ENCODE measurements around the gene SRRM3.
"Not testable (repeated sequence)": the region's sequence is repeated elsewhere in the genome, so short reads cannot be mapped to it uniquely, and the experiment has no call there.

Gene SRRM3

GRCh38 chr7:76259124-76260093 lies 57.7 kb downstream of the SRRM3 start:
- in situ Hi-C loops (cut with MboI; ENCODE audit: low sequenced_read_pairs), result no loop called here

- in situ Hi-C loops (cut with MboI; ENCODE audit: low sequenced_read_pairs), result no loop called here
These were observed 58.5 kb downstream of the SRRM3 start for GRCh38 chr7:76260171-76260703.

- in situ Hi-C loops (cut with MboI; ENCODE audit: low sequenced_read_pairs), result no loop called here
These were observed 59.6 kb downstream of the SRRM3 start for GRCh38 chr7:76261329-76261728.

- in situ Hi-C loops (cut with MboI; ENCODE audit: low sequenced_read_pairs), result no loop called here
These were observed 60.2 kb downstream of the SRRM3 start for GRCh38 chr7:76261931-76262330.

- in situ Hi-C loops (cut with MboI; ENCODE audit: low sequenced_read_pairs), result no loop called here
These were observed 61.1 kb downstream of the SRRM3 start for GRCh38 chr7:76262683-76263402.

GRCh38 chr7:76265299-76265698 lies 63.6 kb downstream of the SRRM3 start:
- in situ Hi-C loops (cut with MboI; ENCODE audit: low sequenced_read_pairs), result no loop called here

GRCh38 chr7:76267107-76267893 lies 65.6 kb downstream of the SRRM3 start:
- in situ Hi-C loops (cut with MboI; ENCODE audit: low sequenced_read_pairs), result no loop called here

GRCh38 chr7:76267894-76268183 lies 66.1 kb downstream of the SRRM3 start:
- in situ Hi-C loops (cut with MboI; ENCODE audit: low sequenced_read_pairs), result no loop called here

GRCh38 chr7:76268376-76268775 lies 66.7 kb downstream of the SRRM3 start:
- in situ Hi-C loops (cut with MboI; ENCODE audit: low sequenced_read_pairs), result no loop called here

- in situ Hi-C loops (cut with MboI; ENCODE audit: low sequenced_read_pairs), result no loop called here
These were observed 68.2 kb downstream of the SRRM3 start for GRCh38 chr7:76269895-76270294.

- in situ Hi-C loops (cut with MboI; ENCODE audit: low sequenced_read_pairs), result not testable (repeated sequence)
These were observed 69.7 kb downstream of the SRRM3 start for GRCh38 chr7:76271384-76271783.

- in situ Hi-C loops (cut with MboI; ENCODE audit: low sequenced_read_pairs), result no loop called here
These were observed 70.4 kb downstream of the SRRM3 start for GRCh38 chr7:76272142-76272541.

GRCh38 chr7:76272851-76273497 lies 71.3 kb downstream of the SRRM3 start:
- in situ Hi-C loops (cut with MboI; ENCODE audit: low sequenced_read_pairs), result no loop called here

- in situ Hi-C loops (cut with MboI; ENCODE audit: low sequenced_read_pairs), result no loop called here
These were observed 71.8 kb downstream of the SRRM3 start for GRCh38 chr7:76273503-76273902.

- in situ Hi-C loops (cut with MboI; ENCODE audit: low sequenced_read_pairs), result no loop called here
These were observed 76.8 kb downstream of the SRRM3 start for GRCh38 chr7:76278540-76278939.

- in situ Hi-C loops (cut with MboI; ENCODE audit: low sequenced_read_pairs), result no loop called here
These were observed 78.7 kb downstream of the SRRM3 start for GRCh38 chr7:76280408-76280807.

- in situ Hi-C loops (cut with MboI; ENCODE audit: low sequenced_read_pairs), result no loop called here
These were observed 79.5 kb downstream of the SRRM3 start for GRCh38 chr7:76281006-76281705.

- in situ Hi-C loops (cut with MboI; ENCODE audit: low sequenced_read_pairs), result no loop called here
These were observed 80.1 kb downstream of the SRRM3 start for GRCh38 chr7:76281706-76282343.
